A549 (cell line): ENCODE results near the gene NMRAL1. TPM values are rescaled to one million over a fixed set of nuclear protein-coding genes. Genes with fewer than 3 reads are reported as not detected.

Experiments
- ATAC-seq, 2 experiments: fragments of 200-7000 bp in 1 of 2; fragments of >200 bp in 1 of 2; cut with Nextera tagmentation in 1 of 2; cut with Tn5 transposase in 1 of 2; 3 replicates each; pipeline versions ENCODE4 v1.8.0 to v1.9.1; 2018 to 2020; ENCODE audit warnings: mild to moderate bottlenecking in 1 of 2, moderate library complexity in 1 of 2
- CTCF ChIA-PET: fragments of 300-600 bp; sonication (Branson Sonifier 250); formaldehyde crosslinking; extraction: SDS; loops from one replicate; lab custom pipeline; 2021; ENCODE audit warnings: antibody characterized with exemption, inconsistent platforms; lab: Yijun Ruan, JAX
- POLR2A ChIA-PET: fragments of 350-600 bp; formaldehyde crosslinking; extraction: SDS; loops from one replicate; lab custom pipeline; 2021; ENCODE audit warnings: antibody characterized with exemption, inconsistent platforms; lab: Yijun Ruan, JAX
- DNase-seq, 2 experiments: peaks; one replicate each; pipeline versions ENCODE4 v3.0.0 to v3.0.0-alpha.2; 2011 to 2016; ENCODE audit warnings: low read depth in 1 of 2, low spot score in 1 of 2
- FAIRE-seq: peaks from 2 replicates; lab custom pipeline; 2011; peaks lifted over from hg19 to GRCh38; lab: Jason Lieb, UNC
- H3K27ac ChIP-seq, 2 experiments: fragments of >200 bp; sonication (Bioruptor Twin); formaldehyde crosslinking; 3 replicates each; pipeline ENCODE4 v1.5.1; 2016 to 2017
- H3K4me1 ChIP-seq: fragments of >200 bp; sonication (Bioruptor Twin); formaldehyde crosslinking; 3 replicates; pipeline ENCODE4 v1.6.1; 2016
- H3K4me2 ChIP-seq: fragments of >200 bp; sonication (Bioruptor Twin); formaldehyde crosslinking; 3 replicates; pipeline ENCODE4 v1.6.1; 2016
- H3K4me3 ChIP-seq: fragments of >200 bp; sonication (Bioruptor Twin); formaldehyde crosslinking; 3 replicates; pipeline ENCODE4 v1.5.1; 2016
- H3K9me3 ChIP-seq: fragments of >200 bp; sonication (Bioruptor Twin); formaldehyde crosslinking; 3 replicates; pipeline ENCODE4 v1.6.1; 2016
- ATOH8 ChIP-seq: fragments of 250-450 bp; sonication (Bioruptor Pico); IDR thresholded peaks from 2 replicates; pipeline ENCODE4 v1.5.0; 2020; ENCODE audit warnings: low read depth, mild to moderate bottlenecking, moderate library complexity
- CBX8 ChIP-seq: fragments of 200-600 bp; sonication (generic); IDR thresholded peaks from 2 replicates; pipeline ENCODE4 v1.6.1; 2016
- CHD4 ChIP-seq: fragments of 200-600 bp; sonication (generic); IDR thresholded peaks from 2 replicates; pipeline ENCODE4 v1.6.1; 2016; ENCODE audit warnings: antibody characterized with exemption, mild to moderate bottlenecking, borderline replicate concordance
- EHMT2 ChIP-seq: fragments of 200-600 bp; sonication (generic); IDR thresholded peaks from 2 replicates; pipeline ENCODE4 v1.6.1; 2016; ENCODE audit warnings: antibody characterized with exemption, low read depth, mild to moderate bottlenecking, moderate library complexity
- FOSL2 ChIP-seq, 2 experiments: fragments of 450-650 bp in 1 of 2; fragments of >200 bp in 1 of 2; sonication (Bioruptor Twin) in 1 of 2; formaldehyde crosslinking; IDR thresholded peaks; 2 replicates each; pipeline versions ENCODE4 v1.5.0 to v1.6.1; 2016 to 2020; ENCODE audit warnings: mild to moderate bottlenecking in 1 of 2, moderate library complexity in 1 of 2
- FOXS1 ChIP-seq: fragments of 250-450 bp; sonication (Bioruptor Pico); IDR thresholded peaks from 2 replicates; pipeline ENCODE4 v1.5.0; 2020; ENCODE audit warnings: mild to moderate bottlenecking, moderate library complexity
- GATA3 ChIP-seq: IDR thresholded peaks from 2 replicates; pipeline ENCODE4 v1.6.1; 2012; ENCODE audit warnings: borderline replicate concordance
- HDAC2 ChIP-seq: fragments of 200-600 bp; sonication (generic); IDR thresholded peaks from 2 replicates; pipeline ENCODE4 v1.6.1; 2016
- HES2 ChIP-seq: fragments of >200 bp; sonication (Bioruptor Twin); formaldehyde crosslinking; IDR thresholded peaks from 2 replicates; pipeline ENCODE4 v1.6.1; 2016
- HEYL ChIP-seq: fragments of 250-450 bp; sonication (Bioruptor Pico); IDR thresholded peaks from 2 replicates; pipeline ENCODE4 v1.8.0; 2021; ENCODE audit warnings: mild to moderate bottlenecking, moderate library complexity
- HMGXB4 ChIP-seq: fragments of 250-450 bp; sonication (Bioruptor Pico); IDR thresholded peaks from 2 replicates; pipeline ENCODE4 v1.5.0; 2021; ENCODE audit warnings: mild to moderate bottlenecking, moderate library complexity, borderline replicate concordance
- HOXB5 ChIP-seq: fragments of 250-450 bp; sonication (Bioruptor Pico); IDR thresholded peaks from 2 replicates; pipeline ENCODE4 v1.5.0; 2020; ENCODE audit warnings: mild to moderate bottlenecking, moderate library complexity
- MAZ ChIP-seq: fragments of 150-350 bp; IDR thresholded peaks from 2 replicates; pipeline ENCODE4 v1.6.1; 2014; ENCODE audit warnings: antibody characterized with exemption, low read depth, low read length, borderline replicate concordance
- MYC ChIP-seq: IDR thresholded peaks from 2 replicates; pipeline ENCODE4 v1.6.1; 2012; ENCODE audit warnings: mild to moderate bottlenecking, inconsistent platforms, low read length, improper control_type of control experiment, borderline replicate concordance
- NPAS2 ChIP-seq: fragments of 250-450 bp; sonication (Bioruptor Pico); IDR thresholded peaks from 2 replicates; pipeline ENCODE4 v1.8.0; 2022; ENCODE audit warnings: mild to moderate bottlenecking, moderate library complexity, borderline replicate concordance
- NR3C1 ChIP-seq: fragments of >200 bp; sonication (Bioruptor Twin); formaldehyde crosslinking; IDR thresholded peaks from 3 replicates; pipeline ENCODE4 v1.6.1; 2017
- PBX3 ChIP-seq: IDR thresholded peaks from 2 replicates; pipeline ENCODE4 v1.6.1; 2012
- PHF8 ChIP-seq: fragments of 200-600 bp; sonication (generic); IDR thresholded peaks from 2 replicates; pipeline ENCODE4 v1.6.1; 2016; ENCODE audit warnings: low read depth, mild to moderate bottlenecking, antibody characterized with exemption, moderate library complexity, borderline replicate concordance
- POLR2A ChIP-seq: IDR thresholded peaks from 2 replicates; pipeline ENCODE4 v1.6.1; 2012; ENCODE audit warnings: mild to moderate bottlenecking, low read length
- REST ChIP-seq: fragments of 200-600 bp; sonication (generic); IDR thresholded peaks from 2 replicates; pipeline ENCODE4 v1.6.1; 2016; ENCODE audit warnings: antibody characterized with exemption, mild to moderate bottlenecking, moderate library complexity
- SREBF2 ChIP-seq: fragments of 450-650 bp; IDR thresholded peaks from 2 replicates; pipeline ENCODE4 v1.6.1; 2014; ENCODE audit warnings: mild to moderate bottlenecking, moderate library complexity
- TFCP2L1 ChIP-seq: fragments of 250-450 bp; sonication (Bioruptor Pico); IDR thresholded peaks from 2 replicates; pipeline ENCODE4 v1.5.0; 2021; ENCODE audit warnings: mild to moderate bottlenecking
- USF2 ChIP-seq: fragments of 450-650 bp; IDR thresholded peaks from 2 replicates; pipeline ENCODE4 v1.6.1; 2014; ENCODE audit warnings: antibody characterized with exemption
- ZSCAN20 ChIP-seq: fragments of 250-450 bp; sonication (Bioruptor Pico); IDR thresholded peaks from 2 replicates; pipeline ENCODE4 v1.8.0; 2022; ENCODE audit warnings: mild to moderate bottlenecking, moderate library complexity
- WGBS: methylation state at CpG from one replicate; pipeline ENCODE4 v1.1.6; 2017; ENCODE audit errors: missing lambda C conversion rate; 5-methylcytosine and 5-hydroxymethylcytosine counted together
- polyA plus RNA-seq, 4 experiments: library from polyadenylated mRNA; depleted of rRNA in 3 of 4; stranded (reverse); fragments of >200 nt; fragmentation: RNase III in 1 of 4; extraction: RNeasy Plus Mini Kit Qiagen cat#74134 plus additional on column Dnase treatment in 1 of 4; gene quantifications; 2 replicates in 3 of 4; 3 replicates in 1 of 4; pipeline ENCODE4 v1.2.3, GENCODE V29; 2011 to 2017

The NMRAL1 gene
- polyA plus RNA-seq, 2 of the 4 experiments (the other 2 are of a cell fraction): 36.4 to 48.8 TPM

- TF ChIP-seq HMGXB4 (CRISPR knock-in tag): no peak
- no peak for TF ChIP-seq HEYL (CRISPR knock-in tag)
- TF ChIP-seq GATA3: no peak
- TF ChIP-seq PBX3: no peak
- TF ChIP-seq USF2: no peak
- TF ChIP-seq POLR2A: no peak
- TF ChIP-seq TFCP2L1 (CRISPR knock-in tag): no peak
- no peak for TF ChIP-seq ATOH8
- no peak for TF ChIP-seq ZSCAN20 (CRISPR knock-in tag)
- TF ChIP-seq NPAS2: no peak
- no peak for TF ChIP-seq SREBF2
- TF ChIP-seq HDAC2: no peak
- no peak for TF ChIP-seq CBX8
- TF ChIP-seq HES2: no peak
- TF ChIP-seq REST: no peak
- TF ChIP-seq, all 56 proteins: peak for 0
- ATAC-seq (no peak), DNase-seq (no peak), FAIRE-seq (no peak)
- no peak overlapping the region for H3K4me2 ChIP-seq
- CTCF ChIA-PET: interaction anchor here (1.2 to 1.4 kb wide), 2 partner anchors 33 to 41 kb away, joined by 3 read pairs; partner anchors contain the start of gene HMOX2
- no peak overlapping the region for H3K4me3 ChIP-seq
- H3K27ac ChIP-seq: no peak overlapping the region
- 74% methylated on average over 5 of the region's 5 CpGs for WGBS
- H3K9me3 ChIP-seq: no peaks in the 10 kb centered on the region
- no peaks in the 10 kb centered on the region for H3K4me1 ChIP-seq
- POLR2A ChIA-PET: interaction anchor here (0.6 kb wide), 1 partner anchor 14 kb away, joined by 3 read pairs; no protein-coding TSS in a partner anchor
These were observed 31.2 kb downstream of the NMRAL1 start for GRCh38 chr16:4443271-4443670.

GRCh38 chr16:4442371-4442770 is 32.1 kb downstream of the NMRAL1 start:
- ChIA-PET POLR2A (no interaction called here), CTCF (no interaction called here)
- 86% methylated on average over 11 of the region's 11 CpGs for WGBS
- H3K4me2 ChIP-seq: no peak overlapping the region
- ATAC-seq: no peak
- no peaks in the 10 kb centered on the region for H3K9me3 ChIP-seq
- no peak overlapping the region for H3K27ac ChIP-seq
- no peak overlapping the region for H3K4me3 ChIP-seq
- no peak for FAIRE-seq
- H3K4me1 ChIP-seq: no peaks in the 10 kb centered on the region
- no peak for DNase-seq
- TF ChIP-seq HES2: no peak
- no peak for TF ChIP-seq NR3C1
- TF ChIP-seq HOXB5 (CRISPR knock-in tag): no peak
- no peak for TF ChIP-seq CHD4
- TF ChIP-seq PBX3: no peak
- TF ChIP-seq MYC: no peak
- no peak for TF ChIP-seq FOSL2 (IDR thresholded peaks at IDR 0.05)
- no peak for TF ChIP-seq FOSL2 (CRISPR knock-in tag; IDR thresholded peaks at IDR 0.05)
- no peak for TF ChIP-seq MAZ
- no peak for TF ChIP-seq USF2
- no peak for TF ChIP-seq PHF8
- TF ChIP-seq FOXS1 (CRISPR knock-in tag): no peak
- TF ChIP-seq GATA3: no peak
- no peak for TF ChIP-seq SREBF2
- no peak for TF ChIP-seq EHMT2
